Activated naive CD8-positive, alpha-beta T cell treated with anti-CD3 and anti-CD28 coated beads, Interleukin-2, amount 50 U/mL, for 16 hours (primary cell): ENCODE measurements around the gene SEC63.
A peak's percentile ranks its signal among the peaks of the same experiment; 100 is the strongest.
"Not testable (repeated sequence)": the region's sequence is repeated elsewhere in the genome, so short reads cannot be mapped to it uniquely, and the experiment has no call there.

Experiments
- DNase-seq: peaks from one replicate; pipeline ENCODE4 v3.0.0-alpha.2; 2020; ENCODE audit warnings: low read depth, low spot score

Gene SEC63

GRCh38 chr6:107957909-107958688 lies at the start of gene SEC63:
Gene SEC63, minus strand, starts transcription at chr6:107958208. Its CDS starts 199 bp downstream, at chr6:107958009.
- peak; percentile 92 for DNase-seq

GRCh38 chr6:108005961-108006360 lies 48.0 kb upstream of the SEC63 start:
- no peak for DNase-seq

GRCh38 chr6:108004861-108005260 lies 46.9 kb upstream of the SEC63 start:
- no peak for DNase-seq

- no peak for DNase-seq
Measured at GRCh38 chr6:108002365-108003221, 44.6 kb upstream of the SEC63 start.

- no peak for DNase-seq
Measured at GRCh38 chr6:108001696-108002231, 43.8 kb upstream of the SEC63 start.

- DNase-seq, result not testable (repeated sequence)
Measured at GRCh38 chr6:108000259-108000658, 42.3 kb upstream of the SEC63 start.

GRCh38 chr6:107999341-107999740 lies 41.3 kb upstream of the SEC63 start:
- DNase-seq, result no peak

GRCh38 chr6:107991772-107992550 lies 34.0 kb upstream of the SEC63 start:
- DNase-seq, result no peak

GRCh38 chr6:107991061-107991460 lies 33.1 kb upstream of the SEC63 start:
- DNase-seq, result no peak

- not testable (repeated sequence) for DNase-seq
Measured at GRCh38 chr6:107990587-107990986, 32.6 kb upstream of the SEC63 start.

- no peak for DNase-seq
Measured at GRCh38 chr6:107989166-107990094, 31.4 kb upstream of the SEC63 start.

GRCh38 chr6:107988570-107988969 lies 30.6 kb upstream of the SEC63 start:
- no peak for DNase-seq

- no peak for DNase-seq
Measured at GRCh38 chr6:107987805-107988204, 29.8 kb upstream of the SEC63 start.

GRCh38 chr6:107985701-107986100 lies 27.7 kb upstream of the SEC63 start:
- DNase-seq, result no peak

- DNase-seq, result no peak
Measured at GRCh38 chr6:107983811-107984210, 25.8 kb upstream of the SEC63 start.

GRCh38 chr6:107982486-107982885 lies 24.5 kb upstream of the SEC63 start:
- no peak for DNase-seq

- no peak for DNase-seq
Measured at GRCh38 chr6:107981695-107982094, 23.7 kb upstream of the SEC63 start.

GRCh38 chr6:107977283-107977682 lies 19.3 kb upstream of the SEC63 start:
- no peak for DNase-seq

GRCh38 chr6:107976155-107976783 lies 18.3 kb upstream of the SEC63 start:
- DNase-seq, result no peak

GRCh38 chr6:107973594-107973993 lies 15.6 kb upstream of the SEC63 start:
- DNase-seq, result no peak
